Epithelial cell of prostate (primary cell): ENCODE measurements around the gene CCDC144A.
"Not testable (repeated sequence)": the region's sequence is repeated elsewhere in the genome, so short reads cannot be mapped to it uniquely, and the experiment has no call there.

ENCODE experiments used
- DNase-seq: peaks from one replicate; pipeline ENCODE4 v3.0.0-alpha.2; 2011; ENCODE audit warnings: low read depth, low spot score
- H3K27ac ChIP-seq: fragments of 450-650 bp; 2 replicates; pipeline ENCODE4 v1.5.1; 2017; ENCODE audit warnings: mild to moderate bottlenecking

The CCDC144A gene

DNA sequence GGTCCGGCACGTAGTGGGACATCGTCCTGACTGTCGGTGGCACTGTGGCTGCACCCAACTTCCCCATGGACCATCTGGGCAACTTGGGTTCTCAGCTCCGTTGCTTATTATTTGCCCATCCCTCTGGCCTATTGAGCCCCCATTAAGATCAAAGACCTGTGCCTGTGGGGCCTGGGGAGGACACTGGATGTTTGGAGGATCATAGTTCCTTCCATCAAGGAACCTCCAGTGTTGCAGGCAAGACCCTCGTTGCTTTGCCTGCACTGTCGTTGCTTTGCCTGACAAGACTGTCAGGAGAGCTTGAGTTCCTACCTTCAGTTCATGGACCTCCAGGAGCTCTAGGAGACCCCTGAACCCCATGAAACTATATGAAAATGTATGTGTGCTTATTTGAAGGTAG, 127.2 kb downstream of the CCDC144A start:
- H3K27ac ChIP-seq = no peak overlapping the region
- no peak for DNase-seq

DNA sequence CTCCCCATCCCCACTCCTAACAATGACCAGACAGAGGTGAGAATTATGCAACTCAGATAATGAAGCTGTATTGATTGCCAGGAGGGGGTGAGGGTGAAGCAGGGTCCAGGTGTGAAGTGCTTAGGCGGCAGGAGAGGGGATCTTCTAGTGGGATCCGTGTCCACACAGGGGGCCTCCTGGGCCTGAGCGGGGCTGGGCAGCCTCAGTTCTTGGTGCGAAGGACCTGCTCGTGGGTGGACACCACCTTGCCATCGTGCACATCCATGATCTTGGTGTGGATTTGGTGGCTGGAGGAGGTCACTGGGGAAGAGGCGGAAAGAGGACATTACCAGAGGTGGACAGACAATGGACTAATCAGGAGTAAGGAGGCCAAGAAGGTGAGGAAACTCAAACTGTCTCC, 127.9 kb downstream of the CCDC144A start:
- DNase-seq, H3K27ac ChIP-seq: not testable (repeated sequence)

- no peak overlapping the region for H3K27ac ChIP-seq
- no peak for DNase-seq
These were observed 128.3 kb downstream of the CCDC144A start for GRCh38 chr17:16818340-16818739.

- no peak for DNase-seq
- no peak overlapping the region for H3K27ac ChIP-seq
These were observed 129.0 kb downstream of the CCDC144A start for GRCh38 chr17:16818821-16819683.

- DNase-seq = no peak
These were observed 130.3 kb downstream of the CCDC144A start for GRCh38 chr17:16820161-16820877.

GRCh38 chr17:16820979-16821543, 131.0 kb downstream of the CCDC144A start:
- H3K27ac ChIP-seq = no peak overlapping the region
- no peak for DNase-seq

More at GRCh38 chr17:16820161-16820877, 130.3 kb downstream of the CCDC144A start:
- no peak overlapping the region for H3K27ac ChIP-seq

GRCh38 chr17:16822133-16822532, 132.1 kb downstream of the CCDC144A start:
- not testable (repeated sequence) for H3K27ac ChIP-seq, DNase-seq

GRCh38 chr17:16823768-16824406, 133.8 kb downstream of the CCDC144A start:
- H3K27ac ChIP-seq, DNase-seq: not testable (repeated sequence)
